SK-N-SH (cell line): Measurements from ENCODE around the gene HERC3.
A peak's percentile ranks its signal among the peaks of the same experiment; 100 is the strongest.

Experiments
- EZH2phosphoT487 ChIP-seq: fragments of 200-600 bp; sonication (generic); IDR thresholded peaks from 2 replicates; pipeline ENCODE4 v1.6.1; 2017; ENCODE audit warnings: low read depth, mixed run types, mild to moderate bottlenecking, antibody characterized with exemption, moderate library complexity, borderline replicate concordance
- GABPA ChIP-seq: IDR thresholded peaks from 2 replicates; pipeline ENCODE4 v1.4.0; 2012; ENCODE audit warnings: low read depth, mild to moderate bottlenecking
- JUND ChIP-seq: IDR thresholded peaks from 2 replicates; pipeline ENCODE4 v1.4.0; 2012
- POLR2AphosphoS5 ChIP-seq: IDR thresholded peaks from 2 replicates; pipeline ENCODE4 v1.6.1; 2012; ENCODE audit warnings: low read depth, low read length
- RAD21 ChIP-seq: IDR thresholded peaks from 2 replicates; pipeline ENCODE4 v1.6.1; 2012; ENCODE audit warnings: mild to moderate bottlenecking, low read length
- YY1 ChIP-seq: IDR thresholded peaks from 2 replicates; pipeline ENCODE4 v1.4.0; 2012; ENCODE audit warnings: low read depth, mild to moderate bottlenecking
- TF ChIP-seq, protein P1 (sequence below): fragments of 200-600 bp; sonication (generic); IDR thresholded peaks from 2 replicates; pipeline ENCODE4 v1.6.1; 2017; ENCODE audit warnings: antibody characterized with exemption, mild to moderate bottlenecking, moderate library complexity
- TF ChIP-seq, protein P2 (sequence below): IDR thresholded peaks from 2 replicates; pipeline ENCODE4 v1.6.1; 2012; ENCODE audit warnings: mild to moderate bottlenecking, low read depth, low read length, moderate library complexity
- TF ChIP-seq, protein P3 (sequence below): IDR thresholded peaks from 2 replicates; pipeline ENCODE4 v1.4.0; 2012; ENCODE audit warnings: low read depth

DNA sequence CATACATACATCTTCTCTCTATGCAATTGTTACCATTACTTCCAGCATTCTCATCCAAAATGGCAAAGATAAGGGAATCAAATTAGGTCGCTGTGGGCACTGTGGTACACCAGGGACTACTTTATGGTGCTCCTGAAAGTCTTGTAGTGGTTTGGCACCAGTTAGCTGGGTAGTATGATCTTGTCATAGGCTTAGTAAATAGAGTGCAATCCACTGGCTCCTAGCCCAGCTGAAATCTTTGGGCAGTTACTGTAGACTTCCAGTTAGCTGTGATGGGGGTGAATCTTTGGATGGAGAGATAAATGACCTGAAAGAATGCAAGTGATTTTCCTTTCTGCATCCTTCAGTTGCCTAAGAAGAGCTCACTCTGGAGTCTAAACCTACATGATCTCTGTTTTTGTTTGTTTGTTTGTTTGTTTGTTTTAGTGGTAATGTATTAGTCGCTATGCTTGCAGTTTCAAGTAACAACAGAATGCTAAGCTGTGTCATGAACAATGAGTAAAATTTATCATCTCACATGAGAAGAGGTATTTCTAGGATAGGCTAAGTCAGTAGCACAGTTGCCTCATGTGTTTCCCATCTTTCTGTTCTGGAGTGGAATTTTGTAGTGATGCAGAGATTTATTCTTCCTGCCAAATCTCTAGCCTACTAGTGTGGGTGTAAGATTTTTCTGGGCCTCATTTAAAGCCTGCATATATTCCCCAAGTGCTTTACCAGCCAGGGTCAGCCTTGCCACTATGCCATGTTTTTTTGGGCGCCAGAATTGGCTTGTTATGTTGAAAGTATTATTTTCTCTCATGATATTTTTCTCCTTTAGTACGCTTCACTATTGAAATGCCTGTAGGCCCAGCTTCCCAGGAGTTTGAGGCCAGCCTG is 24.2 kb downstream of the HERC3 start:
- TF ChIP-seq JUND (peak; percentile 74), YY1 (peak; percentile 20; the same call in 1 of the 2 replicates), RAD21 (no peak), POLR2AphosphoS5 (peak; percentile 41; the same call in 1 of the 2 replicates), EZH2phosphoT487 (no peak), GABPA (no peak)
- TF ChIP-seq, protein P1, sequence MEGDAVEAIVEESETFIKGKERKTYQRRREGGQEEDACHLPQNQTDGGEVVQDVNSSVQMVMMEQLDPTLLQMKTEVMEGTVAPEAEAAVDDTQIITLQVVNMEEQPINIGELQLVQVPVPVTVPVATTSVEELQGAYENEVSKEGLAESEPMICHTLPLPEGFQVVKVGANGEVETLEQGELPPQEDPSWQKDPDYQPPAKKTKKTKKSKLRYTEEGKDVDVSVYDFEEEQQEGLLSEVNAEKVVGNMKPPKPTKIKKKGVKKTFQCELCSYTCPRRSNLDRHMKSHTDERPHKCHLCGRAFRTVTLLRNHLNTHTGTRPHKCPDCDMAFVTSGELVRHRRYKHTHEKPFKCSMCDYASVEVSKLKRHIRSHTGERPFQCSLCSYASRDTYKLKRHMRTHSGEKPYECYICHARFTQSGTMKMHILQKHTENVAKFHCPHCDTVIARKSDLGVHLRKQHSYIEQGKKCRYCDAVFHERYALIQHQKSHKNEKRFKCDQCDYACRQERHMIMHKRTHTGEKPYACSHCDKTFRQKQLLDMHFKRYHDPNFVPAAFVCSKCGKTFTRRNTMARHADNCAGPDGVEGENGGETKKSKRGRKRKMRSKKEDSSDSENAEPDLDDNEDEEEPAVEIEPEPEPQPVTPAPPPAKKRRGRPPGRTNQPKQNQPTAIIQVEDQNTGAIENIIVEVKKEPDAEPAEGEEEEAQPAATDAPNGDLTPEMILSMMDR, result no peak
- TF ChIP-seq, protein P2, sequence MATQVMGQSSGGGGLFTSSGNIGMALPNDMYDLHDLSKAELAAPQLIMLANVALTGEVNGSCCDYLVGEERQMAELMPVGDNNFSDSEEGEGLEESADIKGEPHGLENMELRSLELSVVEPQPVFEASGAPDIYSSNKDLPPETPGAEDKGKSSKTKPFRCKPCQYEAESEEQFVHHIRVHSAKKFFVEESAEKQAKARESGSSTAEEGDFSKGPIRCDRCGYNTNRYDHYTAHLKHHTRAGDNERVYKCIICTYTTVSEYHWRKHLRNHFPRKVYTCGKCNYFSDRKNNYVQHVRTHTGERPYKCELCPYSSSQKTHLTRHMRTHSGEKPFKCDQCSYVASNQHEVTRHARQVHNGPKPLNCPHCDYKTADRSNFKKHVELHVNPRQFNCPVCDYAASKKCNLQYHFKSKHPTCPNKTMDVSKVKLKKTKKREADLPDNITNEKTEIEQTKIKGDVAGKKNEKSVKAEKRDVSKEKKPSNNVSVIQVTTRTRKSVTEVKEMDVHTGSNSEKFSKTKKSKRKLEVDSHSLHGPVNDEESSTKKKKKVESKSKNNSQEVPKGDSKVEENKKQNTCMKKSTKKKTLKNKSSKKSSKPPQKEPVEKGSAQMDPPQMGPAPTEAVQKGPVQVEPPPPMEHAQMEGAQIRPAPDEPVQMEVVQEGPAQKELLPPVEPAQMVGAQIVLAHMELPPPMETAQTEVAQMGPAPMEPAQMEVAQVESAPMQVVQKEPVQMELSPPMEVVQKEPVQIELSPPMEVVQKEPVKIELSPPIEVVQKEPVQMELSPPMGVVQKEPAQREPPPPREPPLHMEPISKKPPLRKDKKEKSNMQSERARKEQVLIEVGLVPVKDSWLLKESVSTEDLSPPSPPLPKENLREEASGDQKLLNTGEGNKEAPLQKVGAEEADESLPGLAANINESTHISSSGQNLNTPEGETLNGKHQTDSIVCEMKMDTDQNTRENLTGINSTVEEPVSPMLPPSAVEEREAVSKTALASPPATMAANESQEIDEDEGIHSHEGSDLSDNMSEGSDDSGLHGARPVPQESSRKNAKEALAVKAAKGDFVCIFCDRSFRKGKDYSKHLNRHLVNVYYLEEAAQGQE, result peak; percentile 38; the same call in 1 of the 2 replicates
- TF ChIP-seq, protein P3, sequence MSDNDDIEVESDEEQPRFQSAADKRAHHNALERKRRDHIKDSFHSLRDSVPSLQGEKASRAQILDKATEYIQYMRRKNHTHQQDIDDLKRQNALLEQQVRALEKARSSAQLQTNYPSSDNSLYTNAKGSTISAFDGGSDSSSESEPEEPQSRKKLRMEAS, result no peak
